ENCODE data around the gene PARK7.

Gene PARK7

GRCh38 chr1:7940034-7940433 is 21.5 kb upstream of the PARK7 start:
- no peak for TF ChIP-seq GATA3 (IDR thresholded peaks at IDR 0.05; ENCODE audit: low read depth, low read length)
- TF ChIP-seq GATA2 (IDR thresholded peaks at IDR 0.05; ENCODE audit: low read depth, low read length): no peak

GRCh38 chr1:7940745-7941436 is 20.6 kb upstream of the PARK7 start, which contains the start of gene TNFRSF9:
Gene TNFRSF9 (minus strand): TSS chr1:7940839. CDS start chr1:7939994, 845 bp downstream.
- TF ChIP-seq GATA2 (IDR thresholded peaks at IDR 0.05; ENCODE audit: low read depth, low read length): no peak
- no peak for TF ChIP-seq GATA3 (IDR thresholded peaks at IDR 0.05; ENCODE audit: low read depth, low read length)

GRCh38 chr1:7941437-7941793 is 20.1 kb upstream of the PARK7 start:
- TF ChIP-seq GATA2 (IDR thresholded peaks at IDR 0.05; ENCODE audit: low read depth, low read length) (no peak), GATA3 (IDR thresholded peaks at IDR 0.05; ENCODE audit: low read depth, low read length) (no peak)

- no peak for TF ChIP-seq GATA3 (IDR thresholded peaks at IDR 0.05; ENCODE audit: low read depth, low read length)
- TF ChIP-seq GATA2 (IDR thresholded peaks at IDR 0.05; ENCODE audit: low read depth, low read length): no peak
Observed at GRCh38 chr1:7942214-7942921, 19.1 kb upstream of the PARK7 start.

GRCh38 chr1:7943251-7943650 is 18.3 kb upstream of the PARK7 start:
- no peak for TF ChIP-seq GATA2 (IDR thresholded peaks at IDR 0.05; ENCODE audit: low read depth, low read length)
- TF ChIP-seq GATA3 (IDR thresholded peaks at IDR 0.05; ENCODE audit: low read depth, low read length): no peak

GRCh38 chr1:7948960-7949359 is 12.6 kb upstream of the PARK7 start:
- TF ChIP-seq GATA2 (IDR thresholded peaks at IDR 0.05; ENCODE audit: low read depth, low read length): no peak
- TF ChIP-seq GATA3 (IDR thresholded peaks at IDR 0.05; ENCODE audit: low read depth, low read length): no peak

GRCh38 chr1:7953850-7954609 is 7.5 kb upstream of the PARK7 start:
- TF ChIP-seq GATA2 (IDR thresholded peaks at IDR 0.05; ENCODE audit: low read depth, low read length) (no peak; the same call in 1 of the 2 replicates), GATA3 (IDR thresholded peaks at IDR 0.05; ENCODE audit: low read depth, low read length) (no peak)

GRCh38 chr1:7954683-7955082 is 6.8 kb upstream of the PARK7 start:
- TF ChIP-seq GATA3 (IDR thresholded peaks at IDR 0.05; ENCODE audit: low read depth, low read length) (no peak), GATA2 (IDR thresholded peaks at IDR 0.05; ENCODE audit: low read depth, low read length) (no peak)

- TF ChIP-seq GATA2 (IDR thresholded peaks at IDR 0.05; ENCODE audit: low read depth, low read length): no peak
- no peak for TF ChIP-seq GATA3 (IDR thresholded peaks at IDR 0.05; ENCODE audit: low read depth, low read length)
Observed at GRCh38 chr1:7956218-7957032, 5.1 kb upstream of the PARK7 start.

GRCh38 chr1:7960165-7960564 is 1.3 kb upstream of the PARK7 start:
- TF ChIP-seq GATA3 (IDR thresholded peaks at IDR 0.05; ENCODE audit: low read depth, low read length) (no peak), GATA2 (IDR thresholded peaks at IDR 0.05; ENCODE audit: low read depth, low read length) (no peak)

GRCh38 chr1:7960867-7961215 is 670 bp upstream of the PARK7 start:
- TF ChIP-seq GATA2 (IDR thresholded peaks at IDR 0.05; ENCODE audit: low read depth, low read length): no peak
- no peak for TF ChIP-seq GATA3 (IDR thresholded peaks at IDR 0.05; ENCODE audit: low read depth, low read length)

- TF ChIP-seq GATA2 (IDR thresholded peaks at IDR 0.05; ENCODE audit: low read depth, low read length): no peak
Observed at GRCh38 chr1:7962014-7962335, 464 bp downstream of the PARK7 start.

GRCh38 chr1:7962636-7963377 is 1.3 kb downstream of the PARK7 start:
- TF ChIP-seq GATA2 (IDR thresholded peaks at IDR 0.05; ENCODE audit: low read depth, low read length) (no peak), GATA3 (IDR thresholded peaks at IDR 0.05; ENCODE audit: low read depth, low read length) (no peak)
